Right lobe of liver (tissue), 4 donors: ENCODE data around the gene ENOX1.

ENCODE experiments used
- POLR2A ChIP-seq: fragments of 450-650 bp; IDR thresholded peaks from one replicate; pipeline ENCODE4 v1.6.1; 2017; ENCODE audit warnings: antibody characterized with exemption, mild to moderate bottlenecking
- TF ChIP-seq, protein P1 (sequence below), 4 donors: fragments of 200-600 bp in 3 of 4; fragments of 450-650 bp in 1 of 4; IDR thresholded peaks; one replicate each; pipeline versions ENCODE4 v1.5.1 to v1.8.0; 2016 to 2022; ENCODE audit warnings: antibody characterized with exemption in 4 of 4, mild to moderate bottlenecking in 2 of 4
- donor health status: DM: no; HTN: no; CAD: no.
- donor health status: DM: no; HTN: no; CAD: no.
- donor health status: DM: no; HTN: yes; CAD: no.

DNA sequence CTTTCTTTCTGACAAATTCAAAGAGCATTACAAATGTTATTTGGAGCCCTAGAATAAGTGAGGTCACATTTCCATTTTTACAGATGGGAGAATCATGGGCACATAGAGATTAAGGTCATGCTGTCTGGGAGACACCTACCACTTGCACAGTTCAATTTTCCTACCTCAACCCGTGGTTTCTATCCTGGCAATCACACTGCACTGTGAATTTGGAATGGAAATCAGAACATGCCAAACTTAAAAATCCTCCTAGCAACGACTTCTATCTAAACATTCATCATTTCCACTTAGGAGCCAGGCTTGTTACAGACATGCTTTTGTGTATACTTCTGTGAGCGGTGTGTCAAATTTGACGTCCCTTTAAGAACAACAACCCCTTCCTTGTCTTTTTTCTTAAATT is 511.9 kb downstream of the ENOX1 start:
- TF ChIP-seq, protein P1, sequence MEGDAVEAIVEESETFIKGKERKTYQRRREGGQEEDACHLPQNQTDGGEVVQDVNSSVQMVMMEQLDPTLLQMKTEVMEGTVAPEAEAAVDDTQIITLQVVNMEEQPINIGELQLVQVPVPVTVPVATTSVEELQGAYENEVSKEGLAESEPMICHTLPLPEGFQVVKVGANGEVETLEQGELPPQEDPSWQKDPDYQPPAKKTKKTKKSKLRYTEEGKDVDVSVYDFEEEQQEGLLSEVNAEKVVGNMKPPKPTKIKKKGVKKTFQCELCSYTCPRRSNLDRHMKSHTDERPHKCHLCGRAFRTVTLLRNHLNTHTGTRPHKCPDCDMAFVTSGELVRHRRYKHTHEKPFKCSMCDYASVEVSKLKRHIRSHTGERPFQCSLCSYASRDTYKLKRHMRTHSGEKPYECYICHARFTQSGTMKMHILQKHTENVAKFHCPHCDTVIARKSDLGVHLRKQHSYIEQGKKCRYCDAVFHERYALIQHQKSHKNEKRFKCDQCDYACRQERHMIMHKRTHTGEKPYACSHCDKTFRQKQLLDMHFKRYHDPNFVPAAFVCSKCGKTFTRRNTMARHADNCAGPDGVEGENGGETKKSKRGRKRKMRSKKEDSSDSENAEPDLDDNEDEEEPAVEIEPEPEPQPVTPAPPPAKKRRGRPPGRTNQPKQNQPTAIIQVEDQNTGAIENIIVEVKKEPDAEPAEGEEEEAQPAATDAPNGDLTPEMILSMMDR (IDR thresholded peaks at IDR 0.05): no peak
- TF ChIP-seq POLR2A: no peak
